ENCODE results near the gene CACNA1C. TPM values are rescaled to one million over a fixed set of nuclear protein-coding genes. Genes with fewer than 3 reads are reported as not detected.

Gene CACNA1C
- total RNA-seq, 2 donors from 2014 or later: 0.86 to 6.3 TPM

GRCh38 chr12:2638273-2639019 lies 585.7 kb downstream of the CACNA1C start:
- 90 to 93% methylated on average over 11 to 15 of the region's 15 CpGs for WGBS, 2 experiments (ENCODE audit: insufficient coverage in 1 of 2, insufficient read length in 1 of 2)
- no peak overlapping the region for H3K27ac ChIP-seq (ENCODE audit: low read depth, low read length)
- H3K27me3 ChIP-seq (ENCODE audit: control insufficient read depth, insufficient read depth, low read length, poor library complexity, severe bottlenecking): no peaks in the 10 kb centered on the region
- H3K4me1 ChIP-seq (ENCODE audit: control insufficient read depth, insufficient read depth, low read length): no peaks in the 10 kb centered on the region
- H3K4me1 Mint-ChIP-seq: peaks cover 26% of the 10 kb centered on the region
- no peak overlapping the region for H3K4me3 ChIP-seq (ENCODE audit: low read length)
- DNase-seq: peak; percentile 70
- no peaks in the 10 kb centered on the region for H3K9me3 ChIP-seq (ENCODE audit: control insufficient read depth, low read length)
- H3K27ac Mint-ChIP-seq: no peak overlapping the region
- no peak overlapping the region for H3K4me3 Mint-ChIP-seq
- no peak overlapping the region for H3K9ac ChIP-seq (ENCODE audit: extremely low read depth, low read length, poor library complexity, severe bottlenecking)
- H3K27me3 Mint-ChIP-seq (ENCODE audit: insufficient read depth): peaks cover 12% of the 10 kb centered on the region
- H3K36me3 Mint-ChIP-seq (ENCODE audit: low read depth): no peaks in the 10 kb centered on the region
- TF ChIP-seq CTCF (conservative IDR thresholded peaks at IDR 0.05): no peak
- peaks cover 5% of the 10 kb centered on the region for H3K9me3 Mint-ChIP-seq
- no peaks in the 10 kb centered on the region for H3K36me3 ChIP-seq (ENCODE audit: control insufficient read depth, insufficient read depth, low read length)

- Histone ChIP-seq H3K4me1 (ENCODE audit: control insufficient read depth, insufficient read depth, low read length) (no peaks in the 10 kb centered on the region), H3K27me3 (ENCODE audit: control insufficient read depth, insufficient read depth, low read length, poor library complexity, severe bottlenecking) (no peaks in the 10 kb centered on the region), H3K9ac (ENCODE audit: extremely low read depth, low read length, poor library complexity, severe bottlenecking) (no peak overlapping the region), H3K27ac (ENCODE audit: low read depth, low read length) (no peak overlapping the region), H3K4me3 (ENCODE audit: low read length) (no peak overlapping the region), H3K9me3 (ENCODE audit: control insufficient read depth, low read length) (no peaks in the 10 kb centered on the region), H3K36me3 (ENCODE audit: control insufficient read depth, insufficient read depth, low read length) (no peaks in the 10 kb centered on the region)
- no peak for DNase-seq
- WGBS, 2 experiments (ENCODE audit: insufficient coverage in 1 of 2, insufficient read length in 1 of 2): 82 to 94% methylated on average over 10 of the region's 10 CpGs
- Mint-ChIP-seq H3K4me3 (no peak overlapping the region), H3K36me3 (ENCODE audit: low read depth) (no peaks in the 10 kb centered on the region), H3K27ac (no peak overlapping the region), H3K9me3 (peaks cover 5% of the 10 kb centered on the region), H3K4me1 (peaks cover 26% of the 10 kb centered on the region), H3K27me3 (ENCODE audit: insufficient read depth) (peaks cover 10% of the 10 kb centered on the region)
- TF ChIP-seq CTCF (conservative IDR thresholded peaks at IDR 0.05): no peak
Observed at GRCh38 chr12:2639020-2639298, 586.2 kb downstream of the CACNA1C start.

- H3K4me3 Mint-ChIP-seq: no peak overlapping the region
- no peaks in the 10 kb centered on the region for H3K36me3 Mint-ChIP-seq (ENCODE audit: low read depth)
- Histone ChIP-seq H3K9me3 (ENCODE audit: control insufficient read depth, low read length) (no peaks in the 10 kb centered on the region), H3K27ac (ENCODE audit: low read depth, low read length) (no peak overlapping the region), H3K36me3 (ENCODE audit: control insufficient read depth, insufficient read depth, low read length) (no peaks in the 10 kb centered on the region), H3K4me3 (ENCODE audit: low read length) (no peak overlapping the region), H3K27me3 (ENCODE audit: control insufficient read depth, insufficient read depth, low read length, poor library complexity, severe bottlenecking) (no peaks in the 10 kb centered on the region), H3K4me1 (ENCODE audit: control insufficient read depth, insufficient read depth, low read length) (no peaks in the 10 kb centered on the region), H3K9ac (ENCODE audit: extremely low read depth, low read length, poor library complexity, severe bottlenecking) (no peak overlapping the region)
- no peak overlapping the region for H3K27ac Mint-ChIP-seq
- TF ChIP-seq CTCF (conservative IDR thresholded peaks at IDR 0.05): no peak
- H3K27me3 Mint-ChIP-seq (ENCODE audit: insufficient read depth): no peaks in the 10 kb centered on the region
- 85 to 92% methylated on average over 5 to 10 of the region's 10 CpGs for WGBS, 2 experiments (ENCODE audit: insufficient coverage in 1 of 2, insufficient read length in 1 of 2)
- peaks cover 26% of the 10 kb centered on the region for H3K4me1 Mint-ChIP-seq
- no peaks in the 10 kb centered on the region for H3K9me3 Mint-ChIP-seq
- DNase-seq: peak; percentile 64
Observed at GRCh38 chr12:2640281-2640680, 587.5 kb downstream of the CACNA1C start.

Data from endodermal cell (in vitro differentiated cells).